HEK293 (cell line): Measurements from ENCODE around the gene RIC3.

Source experiments
- CTCF ChIA-PET: fragments of 350-600 bp; formaldehyde crosslinking; extraction: SDS; loops from one replicate; lab custom pipeline; 2021; ENCODE audit warnings: antibody characterized with exemption; lab: Yijun Ruan, JAX
- POLR2A ChIA-PET: fragments of 300-600 bp; formaldehyde crosslinking; extraction: SDS; loops from one replicate; lab custom pipeline; 2020; ENCODE audit warnings: antibody characterized with exemption, inconsistent platforms; lab: Yijun Ruan, JAX
- H3K27ac ChIP-seq: fragments of 200-500 bp; sonication (Bioruptor generic); 2 replicates; pipeline ENCODE4 v1.5.1; 2014; ENCODE audit warnings: low read depth, low read length, control low read depth, inconsistent platforms; ENCODE audit errors: extremely low read depth
- H3K36me3 ChIP-seq, 2 experiments: fragments of 200-500 bp in 1 of 2; sonication (Bioruptor generic) in 1 of 2; 1 replicate in 1 of 2; 2 replicates in 1 of 2; pipeline ENCODE4 v1.5.1; 2014 to 2017; ENCODE audit warnings: inconsistent platforms in 2 of 2, low read length in 2 of 2; ENCODE audit not compliant: control insufficient read depth in 2 of 2, insufficient read depth in 1 of 2
- H3K4me1 ChIP-seq: fragments of 200-500 bp; sonication (Bioruptor generic); 2 replicates; pipeline ENCODE4 v1.5.1; 2014; ENCODE audit warnings: mild to moderate bottlenecking, low read length, inconsistent platforms; ENCODE audit not compliant: control insufficient read depth, insufficient read depth
- H3K4me3 ChIP-seq: 2 replicates; pipeline ENCODE4 v1.5.1; 2011; ENCODE audit warnings: low read depth, mild to moderate bottlenecking, control low read depth, low read length, moderate library complexity
- H3K9me3 ChIP-seq: fragments of 200-500 bp; sonication (Bioruptor generic); 2 replicates; pipeline ENCODE4 v1.5.1; 2014; ENCODE audit warnings: low read depth, low read length, inconsistent platforms; ENCODE audit not compliant: control insufficient read depth, insufficient read depth
- BCL11A ChIP-seq: fragments of 450-650 bp; formaldehyde crosslinking; IDR thresholded peaks from 2 replicates; pipeline ENCODE4 v1.5.1; 2016; ENCODE audit warnings: low read depth, missing biosample characterization, missing genetic modification characterization
- INSM2 ChIP-seq: fragments of 450-650 bp; formaldehyde crosslinking; IDR thresholded peaks from 2 replicates; pipeline ENCODE4 v1.5.1; 2016; ENCODE audit warnings: missing biosample characterization, missing genetic modification characterization
- PBX3 ChIP-seq: sonication (generic); formaldehyde crosslinking; IDR thresholded peaks from 2 replicates; pipeline ENCODE4 v1.8.1; 2022; ENCODE audit warnings: mild to moderate bottlenecking, moderate library complexity, missing genetic modification reagents
- REST ChIP-seq: fragments of 450-650 bp; formaldehyde crosslinking; IDR thresholded peaks from 2 replicates; pipeline ENCODE4 v1.5.1; 2016; ENCODE audit warnings: missing biosample characterization, missing genetic modification characterization
- TRIM28 ChIP-seq: IDR thresholded peaks from 2 replicates; pipeline ENCODE4 v1.6.1; 2011; ENCODE audit warnings: low read length, control low read depth, borderline replicate concordance
- ZBTB20 ChIP-seq: fragments of 450-650 bp; formaldehyde crosslinking; IDR thresholded peaks from 2 replicates; pipeline ENCODE4 v1.5.1; 2016; ENCODE audit warnings: missing biosample characterization, missing genetic modification characterization
- ZBTB49 ChIP-seq: fragments of 450-650 bp; formaldehyde crosslinking; IDR thresholded peaks from 2 replicates; pipeline ENCODE4 v1.5.1; 2016; ENCODE audit warnings: missing biosample characterization, missing genetic modification characterization, low read depth
- ZFP41 ChIP-seq: fragments of 450-650 bp; formaldehyde crosslinking; IDR thresholded peaks from 2 replicates; pipeline ENCODE4 v1.5.1; 2016; ENCODE audit warnings: missing biosample characterization, missing genetic modification characterization, borderline replicate concordance
- ZNF362 ChIP-seq: fragments of 450-650 bp; formaldehyde crosslinking; IDR thresholded peaks from 2 replicates; pipeline ENCODE4 v1.5.1; 2016; ENCODE audit warnings: missing biosample characterization, missing genetic modification characterization
- ZNF37A ChIP-seq: fragments of 450-650 bp; IDR thresholded peaks from 2 replicates; pipeline ENCODE4 v1.5.1; 2018; ENCODE audit warnings: missing biosample characterization, missing genetic modification characterization
- ZNF404 ChIP-seq: fragments of 450-650 bp; formaldehyde crosslinking; IDR thresholded peaks from 2 replicates; pipeline ENCODE4 v1.5.1; 2017; ENCODE audit warnings: missing biosample characterization, missing genetic modification characterization
- ZNF580 ChIP-seq: fragments of 450-650 bp; formaldehyde crosslinking; IDR thresholded peaks from 2 replicates; pipeline ENCODE4 v1.5.1; 2016; ENCODE audit warnings: missing biosample characterization, missing genetic modification characterization
- ZNF600 ChIP-seq: fragments of 450-650 bp; formaldehyde crosslinking; IDR thresholded peaks from 2 replicates; pipeline ENCODE4 v1.5.1; 2016; ENCODE audit warnings: missing biosample characterization, missing genetic modification characterization
- ZNF629 ChIP-seq: fragments of 450-650 bp; formaldehyde crosslinking; IDR thresholded peaks from 2 replicates; pipeline ENCODE4 v1.5.1; 2017; ENCODE audit warnings: missing biosample characterization, missing genetic modification characterization
- ZNF792 ChIP-seq: fragments of 450-650 bp; formaldehyde crosslinking; IDR thresholded peaks from 2 replicates; pipeline ENCODE4 v1.5.1; 2016; ENCODE audit warnings: missing biosample characterization, missing genetic modification characterization

RIC3 gene

GRCh38 chr11:8178297-8178696 is 9.5 kb upstream of the RIC3 start (continued):
- no peak for TF ChIP-seq ZBTB49
- TF ChIP-seq, all 188 proteins: peak for 0

- H3K36me3 ChIP-seq = no peaks in the 10 kb centered on the region
- H3K4me1 ChIP-seq = no peaks in the 10 kb centered on the region
- H3K4me3 ChIP-seq = no peak overlapping the region
- POLR2A ChIA-PET = no interaction called here
- no peaks in the 10 kb centered on the region for H3K9me3 ChIP-seq
- TF ChIP-seq ZFP41 (tag by site-specific recombination) (no peak), ZNF580 (tag by site-specific recombination) (no peak), ZBTB20 (tag by site-specific recombination) (no peak), ZNF37A (tag by site-specific recombination) (no peak), ZNF404 (tag by site-specific recombination) (no peak), ZNF362 (tag by site-specific recombination) (no peak), BCL11A (tag by site-specific recombination) (no peak), PBX3 (CRISPR knock-in tag) (no peak), ZNF600 (tag by site-specific recombination) (no peak), ZNF792 (no peak), INSM2 (tag by site-specific recombination) (no peak), ZNF629 (no peak)
- TF ChIP-seq, all 188 proteins: peak for 0
- CTCF ChIA-PET = interaction anchor here (3.4 kb wide), 1 partner anchor 16 kb away, joined by 18 read pairs; no protein-coding TSS in a partner anchor
- H3K27ac ChIP-seq = no peak overlapping the region
These were observed 8.3 kb upstream of the RIC3 start for GRCh38 chr11:8177136-8177535.

GRCh38 chr11:8167796-8168195 is 1.0 kb downstream of the RIC3 start:
- Histone ChIP-seq H3K4me1 (no peaks in the 10 kb centered on the region; the same call in 1 of the 2 replicates), H3K27ac (no peak overlapping the region), H3K4me3 (no peak overlapping the region)
- CTCF ChIA-PET = no interaction called here
- TF ChIP-seq TRIM28 (no peak), REST (tag by site-specific recombination) (peak; percentile 91)
- TF ChIP-seq, all 188 proteins: peak for 1
- Histone ChIP-seq H3K9me3 (no peaks in the 10 kb centered on the region), H3K36me3 (no peaks in the 10 kb centered on the region)
- POLR2A ChIA-PET = interaction anchor here (0.6 kb wide), 1 partner anchor 1319 kb away, joined by 5 read pairs; no protein-coding TSS in a partner anchor
